DND-41 (cell line): ENCODE data around the gene TXNRD1.

Experiments
- ATAC-seq: fragments of 200-7000 bp; cut with Tn5 transposase; 3 replicates; pipeline ENCODE4 v1.9.1; 2021; ENCODE audit warnings: low read depth; ENCODE audit not compliant: insufficient read depth
- DNase-seq: peaks from one replicate; pipeline ENCODE4 v3.0.0-alpha.2; 2020
- H2AFZ ChIP-seq: 2 replicates; pipeline ENCODE4 v1.6.0; 2012; ENCODE audit warnings: low read depth, low read length
- H3K27ac ChIP-seq: 2 replicates; pipeline ENCODE4 v1.5.1; 2012; ENCODE audit warnings: low read length, inconsistent platforms
- H3K27me3 ChIP-seq: fragments of 200-600 bp; sonication (generic); 2 replicates; pipeline ENCODE4 v1.6.0; 2012; ENCODE audit warnings: low read length, mild to moderate bottlenecking, inconsistent platforms; ENCODE audit not compliant: insufficient read depth, poor library complexity
- H3K36me3 ChIP-seq: 2 replicates; pipeline ENCODE4 v1.5.1; 2012; ENCODE audit warnings: low read length, inconsistent platforms; ENCODE audit not compliant: insufficient read depth
- H3K4me1 ChIP-seq: 2 replicates; pipeline ENCODE4 v1.5.1; 2012; ENCODE audit warnings: mild to moderate bottlenecking, low read length; ENCODE audit not compliant: insufficient read depth
- H3K4me2 ChIP-seq: 2 replicates; pipeline ENCODE4 v1.6.0; 2012; ENCODE audit warnings: mild to moderate bottlenecking, moderate library complexity, low read length, inconsistent platforms; ENCODE audit not compliant: insufficient read depth
- H3K4me3 ChIP-seq, 2 experiments: fragments of 200-600 bp in 1 of 2; shearing (Covaris generic) in 1 of 2; 2 replicates each; pipeline ENCODE4 v1.5.1; 2012 to 2016; ENCODE audit warnings: inconsistent platforms in 2 of 2, low read length in 2 of 2, mild to moderate bottlenecking in 2 of 2, low read depth in 1 of 2, moderate library complexity in 1 of 2
- H3K79me2 ChIP-seq: 2 replicates; pipeline ENCODE4 v1.6.0; 2012; ENCODE audit warnings: low read length, inconsistent platforms; ENCODE audit not compliant: insufficient read depth
- H3K9ac ChIP-seq: 2 replicates; pipeline ENCODE4 v1.6.0; 2012; ENCODE audit warnings: low read depth, mild to moderate bottlenecking, inconsistent platforms, low read length, moderate library complexity
- H3K9me3 ChIP-seq: 2 replicates; pipeline ENCODE4 v1.5.1; 2012; ENCODE audit warnings: low read length, moderate library complexity, mild to moderate bottlenecking, inconsistent platforms; ENCODE audit not compliant: insufficient read depth, severe bottlenecking
- H4K20me1 ChIP-seq: 2 replicates; pipeline ENCODE4 v1.6.0; 2012; ENCODE audit warnings: low read length; ENCODE audit not compliant: insufficient read depth
- EZH2 ChIP-seq: IDR thresholded peaks from 3 replicates; pipeline ENCODE4 v1.6.1; 2012; ENCODE audit warnings: borderline replicate concordance, low read depth, mild to moderate bottlenecking, moderate library complexity, low read length, inconsistent platforms; ENCODE audit not compliant: severe bottlenecking
- TF ChIP-seq, protein P1 (sequence below): IDR thresholded peaks from 2 replicates; pipeline ENCODE4 v1.5.1; 2012; ENCODE audit warnings: borderline replicate concordance, low read length, moderate library complexity, mild to moderate bottlenecking; ENCODE audit not compliant: poor library complexity, severe bottlenecking; ENCODE audit errors: extremely low read depth

The TXNRD1 gene

DNA sequence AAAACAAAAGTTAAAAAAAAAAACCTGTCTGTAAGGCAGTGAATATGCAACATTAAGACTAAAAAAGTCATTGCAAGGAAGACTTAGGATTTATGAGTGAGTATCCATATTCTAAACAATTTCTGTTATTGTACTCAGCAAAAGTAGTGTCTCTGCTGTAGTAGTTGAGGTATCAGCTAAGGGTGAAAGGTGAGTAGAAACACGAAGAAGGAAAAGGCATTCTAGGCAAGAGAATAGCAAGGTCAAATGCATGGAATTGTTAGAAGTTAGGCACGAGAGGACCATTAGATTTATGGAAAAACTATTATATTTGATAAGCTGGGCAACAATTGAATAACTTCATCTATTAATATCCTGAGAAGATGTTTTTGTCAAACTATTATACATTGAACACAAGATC lies 89.8 kb downstream of the TXNRD1 start:
- no peak overlapping the region for H3K9ac ChIP-seq
- H3K79me2 ChIP-seq, result peaks cover 93% of the 10 kb centered on the region
- no peaks in the 10 kb centered on the region for H3K4me1 ChIP-seq
- H4K20me1 ChIP-seq, result peaks cover 57% of the 10 kb centered on the region
- no peak overlapping the region for H3K4me3 ChIP-seq
- no peaks in the 10 kb centered on the region for H3K9me3 ChIP-seq
- DNase-seq (no peak), ATAC-seq (no peak)
- peaks cover 36% of the 10 kb centered on the region for H3K36me3 ChIP-seq
- TF ChIP-seq, protein P1, sequence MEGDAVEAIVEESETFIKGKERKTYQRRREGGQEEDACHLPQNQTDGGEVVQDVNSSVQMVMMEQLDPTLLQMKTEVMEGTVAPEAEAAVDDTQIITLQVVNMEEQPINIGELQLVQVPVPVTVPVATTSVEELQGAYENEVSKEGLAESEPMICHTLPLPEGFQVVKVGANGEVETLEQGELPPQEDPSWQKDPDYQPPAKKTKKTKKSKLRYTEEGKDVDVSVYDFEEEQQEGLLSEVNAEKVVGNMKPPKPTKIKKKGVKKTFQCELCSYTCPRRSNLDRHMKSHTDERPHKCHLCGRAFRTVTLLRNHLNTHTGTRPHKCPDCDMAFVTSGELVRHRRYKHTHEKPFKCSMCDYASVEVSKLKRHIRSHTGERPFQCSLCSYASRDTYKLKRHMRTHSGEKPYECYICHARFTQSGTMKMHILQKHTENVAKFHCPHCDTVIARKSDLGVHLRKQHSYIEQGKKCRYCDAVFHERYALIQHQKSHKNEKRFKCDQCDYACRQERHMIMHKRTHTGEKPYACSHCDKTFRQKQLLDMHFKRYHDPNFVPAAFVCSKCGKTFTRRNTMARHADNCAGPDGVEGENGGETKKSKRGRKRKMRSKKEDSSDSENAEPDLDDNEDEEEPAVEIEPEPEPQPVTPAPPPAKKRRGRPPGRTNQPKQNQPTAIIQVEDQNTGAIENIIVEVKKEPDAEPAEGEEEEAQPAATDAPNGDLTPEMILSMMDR, result no peak
- TF ChIP-seq EZH2, result no peak
- H3K27me3 ChIP-seq, result no peaks in the 10 kb centered on the region
- H2AFZ ChIP-seq, result no peak overlapping the region
- H3K4me2 ChIP-seq, result no peak overlapping the region
- no peak overlapping the region for H3K27ac ChIP-seq

DNA sequence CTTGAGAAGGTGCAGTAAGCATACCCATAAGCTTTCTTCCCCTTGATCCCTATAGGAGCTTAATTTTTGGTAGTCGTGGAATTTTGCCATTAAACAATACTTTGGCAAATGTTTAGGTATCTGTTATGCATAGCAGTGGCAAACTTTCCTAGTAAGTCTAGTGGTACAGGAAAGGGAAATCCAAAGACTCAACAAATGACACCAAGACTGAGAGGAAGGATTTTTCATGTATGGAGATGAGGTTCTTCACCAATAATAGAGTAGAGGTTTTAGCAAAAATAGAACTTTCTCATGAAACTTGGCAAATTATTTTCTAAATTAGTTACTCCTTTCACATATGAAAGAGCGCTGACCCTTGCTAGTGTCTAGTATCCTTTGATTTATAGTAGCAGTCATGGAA lies 90.8 kb downstream of the TXNRD1 start:
- H3K36me3 ChIP-seq, result peaks cover 42% of the 10 kb centered on the region
- no peaks in the 10 kb centered on the region for H3K27me3 ChIP-seq
- no peak overlapping the region for H3K9ac ChIP-seq
- no peak for ATAC-seq
- TF ChIP-seq, protein P1, result no peak
- no peak for TF ChIP-seq EZH2
- H2AFZ ChIP-seq, result no peak overlapping the region
- H4K20me1 ChIP-seq, result peaks cover 57% of the 10 kb centered on the region
- H3K4me1 ChIP-seq, result no peaks in the 10 kb centered on the region
- no peak overlapping the region for H3K4me2 ChIP-seq
- H3K4me3 ChIP-seq, result no peak overlapping the region
- H3K79me2 ChIP-seq, result peaks cover 93% of the 10 kb centered on the region
- DNase-seq, result no peak
- H3K27ac ChIP-seq, result no peak overlapping the region
- H3K9me3 ChIP-seq, result no peaks in the 10 kb centered on the region

DNA sequence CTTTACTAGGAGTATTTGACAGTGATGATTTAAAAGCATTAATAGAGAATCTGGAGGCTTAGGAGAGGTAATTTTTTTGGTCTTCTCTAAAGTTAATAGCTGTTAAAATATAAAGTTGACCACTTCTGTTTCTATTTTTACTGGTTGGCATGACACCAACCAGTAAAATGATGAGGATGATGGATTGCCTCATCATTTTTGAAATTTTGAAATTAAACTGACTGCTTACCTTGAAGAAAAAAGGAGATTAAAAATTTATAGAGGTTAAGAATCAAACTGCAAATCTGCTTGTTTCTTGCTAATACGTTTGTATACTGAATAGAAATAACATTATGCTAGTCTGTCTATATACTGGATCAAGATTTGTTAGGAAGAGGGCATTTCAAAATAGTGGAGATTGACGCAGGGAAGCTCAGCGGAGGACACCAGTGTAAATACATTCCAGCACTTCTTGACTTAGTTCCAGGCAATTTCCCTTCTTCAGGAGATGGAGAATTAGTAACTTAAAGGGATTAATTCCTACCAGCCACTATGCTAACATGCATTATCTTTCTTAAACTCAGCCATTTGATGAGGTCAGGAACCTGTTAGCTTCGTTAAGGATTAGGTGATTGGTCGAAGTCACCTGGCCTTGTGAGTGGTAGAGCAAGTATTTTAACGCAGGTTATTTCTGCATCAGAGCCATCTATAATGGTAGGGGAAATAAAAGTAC lies 91.5 kb downstream of the TXNRD1 start:
- TF ChIP-seq, protein P1, result no peak
- TF ChIP-seq EZH2, result no peak
- Histone ChIP-seq H3K27me3 (no peaks in the 10 kb centered on the region), H3K9ac (no peak overlapping the region), H3K36me3 (peaks cover 48% of the 10 kb centered on the region), H3K27ac (no peak overlapping the region), H3K9me3 (no peaks in the 10 kb centered on the region), H3K4me2 (no peak overlapping the region), H2AFZ (no peak overlapping the region), H4K20me1 (peaks cover 52% of the 10 kb centered on the region), H3K79me2 (peaks cover 86% of the 10 kb centered on the region), H3K4me1 (no peaks in the 10 kb centered on the region), H3K4me3 (no peak overlapping the region)
- ATAC-seq, result no peak
- DNase-seq, result no peak

DNA sequence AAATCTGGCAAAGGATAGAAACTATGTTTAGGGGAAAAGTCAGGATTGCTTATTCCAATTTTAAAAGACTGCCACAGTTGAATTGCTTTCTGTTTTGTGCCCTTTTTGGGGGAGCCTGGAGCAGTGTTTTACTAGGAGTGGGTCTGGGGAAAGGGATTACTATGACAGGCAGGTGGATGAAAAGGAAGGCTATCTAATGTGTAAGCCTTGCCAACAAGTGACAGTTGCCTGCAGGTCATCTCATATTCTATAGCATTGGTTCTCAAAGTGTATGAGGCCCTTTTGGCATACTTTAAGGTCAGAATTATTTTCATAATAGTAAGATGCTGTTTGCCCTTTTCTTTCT lies 92.0 kb downstream of the TXNRD1 start:
- no peak overlapping the region for H3K9ac ChIP-seq
- no peaks in the 10 kb centered on the region for H3K27me3 ChIP-seq
- TF ChIP-seq, protein P1, result no peak
- no peak for TF ChIP-seq EZH2
- H3K27ac ChIP-seq, result no peak overlapping the region
- H4K20me1 ChIP-seq, result peaks cover 51% of the 10 kb centered on the region
- H3K4me2 ChIP-seq, result no peak overlapping the region
- H3K4me3 ChIP-seq, result no peak overlapping the region
- H3K9me3 ChIP-seq, result no peaks in the 10 kb centered on the region
- H2AFZ ChIP-seq, result no peak overlapping the region
- no peaks in the 10 kb centered on the region for H3K4me1 ChIP-seq
- H3K36me3 ChIP-seq, result peaks cover 53% of the 10 kb centered on the region
- peaks cover 86% of the 10 kb centered on the region for H3K79me2 ChIP-seq
- DNase-seq, result no peak
- no peak for ATAC-seq
